A549 (cell line): Measurements from ENCODE around the gene FAM227B. TPM values are rescaled to one million over a fixed set of nuclear protein-coding genes. Genes with fewer than 3 reads are reported as not detected.
A peak's percentile ranks its signal among the peaks of the same experiment; 100 is the strongest.

Source experiments
- ATAC-seq, 2 experiments: fragments of 200-7000 bp in 1 of 2; fragments of >200 bp in 1 of 2; cut with Nextera tagmentation in 1 of 2; cut with Tn5 transposase in 1 of 2; 3 replicates each; pipeline versions ENCODE4 v1.8.0 to v1.9.1; 2018 to 2020; ENCODE audit warnings: mild to moderate bottlenecking in 1 of 2, moderate library complexity in 1 of 2
- CTCF ChIA-PET: fragments of 300-600 bp; sonication (Branson Sonifier 250); formaldehyde crosslinking; extraction: SDS; loops from one replicate; lab custom pipeline; 2021; ENCODE audit warnings: antibody characterized with exemption, inconsistent platforms; lab: Yijun Ruan, JAX
- POLR2A ChIA-PET: fragments of 350-600 bp; formaldehyde crosslinking; extraction: SDS; loops from one replicate; lab custom pipeline; 2021; ENCODE audit warnings: antibody characterized with exemption, inconsistent platforms; lab: Yijun Ruan, JAX
- DNase-seq, 2 experiments: peaks; one replicate each; pipeline versions ENCODE4 v3.0.0 to v3.0.0-alpha.2; 2011 to 2016; ENCODE audit warnings: low read depth in 1 of 2, low spot score in 1 of 2
- FAIRE-seq: peaks from 2 replicates; lab custom pipeline; 2011; peaks lifted over from hg19 to GRCh38; lab: Jason Lieb, UNC
- H3K27ac ChIP-seq, 2 experiments: fragments of >200 bp; sonication (Bioruptor Twin); formaldehyde crosslinking; 3 replicates each; pipeline ENCODE4 v1.5.1; 2016 to 2017
- H3K4me1 ChIP-seq: fragments of >200 bp; sonication (Bioruptor Twin); formaldehyde crosslinking; 3 replicates; pipeline ENCODE4 v1.6.1; 2016
- H3K4me2 ChIP-seq: fragments of >200 bp; sonication (Bioruptor Twin); formaldehyde crosslinking; 3 replicates; pipeline ENCODE4 v1.6.1; 2016
- H3K4me3 ChIP-seq: fragments of >200 bp; sonication (Bioruptor Twin); formaldehyde crosslinking; 3 replicates; pipeline ENCODE4 v1.5.1; 2016
- H3K9me3 ChIP-seq: fragments of >200 bp; sonication (Bioruptor Twin); formaldehyde crosslinking; 3 replicates; pipeline ENCODE4 v1.6.1; 2016
- CBX2 ChIP-seq: fragments of 200-600 bp; sonication (generic); IDR thresholded peaks from 2 replicates; pipeline ENCODE4 v1.6.1; 2016; ENCODE audit warnings: low read depth, mild to moderate bottlenecking, borderline replicate concordance
- CEBPB ChIP-seq, 2 experiments: fragments of >200 bp in 1 of 2; sonication (Bioruptor Twin) in 1 of 2; formaldehyde crosslinking in 1 of 2; IDR thresholded peaks; 2 replicates each; pipeline ENCODE4 v1.6.1; 2012 to 2016
- GATA3 ChIP-seq: IDR thresholded peaks from 2 replicates; pipeline ENCODE4 v1.6.1; 2012; ENCODE audit warnings: borderline replicate concordance
- JUNB ChIP-seq: fragments of >200 bp; sonication (Bioruptor Twin); formaldehyde crosslinking; IDR thresholded peaks from 2 replicates; pipeline ENCODE4 v1.6.1; 2016
- KDM1A ChIP-seq: fragments of 200-600 bp; sonication (generic); IDR thresholded peaks from 2 replicates; pipeline ENCODE4 v1.6.1; 2016; ENCODE audit warnings: low read depth, mild to moderate bottlenecking
- KDM5A ChIP-seq: fragments of 200-600 bp; sonication (generic); IDR thresholded peaks from 2 replicates; pipeline ENCODE4 v1.6.1; 2016; ENCODE audit warnings: antibody characterized with exemption, mild to moderate bottlenecking
- RAD21 ChIP-seq, 2 experiments: fragments of >200 bp in 1 of 2; sonication (Bioruptor Twin) in 1 of 2; formaldehyde crosslinking in 1 of 2; IDR thresholded peaks in 1 of 2; conservative IDR thresholded peaks in 1 of 2; 2 replicates in 1 of 2; 3 replicates in 1 of 2; pipeline ENCODE4 v1.6.1; 2012 to 2018; ENCODE audit warnings: inconsistent platforms in 1 of 2
- TP53 ChIP-seq: fragments of 250-450 bp; sonication (Bioruptor Pico); IDR thresholded peaks from 2 replicates; pipeline ENCODE4 v1.5.0; 2021; ENCODE audit warnings: mild to moderate bottlenecking, moderate library complexity
- ZNF302 ChIP-seq: fragments of 250-450 bp; sonication (Bioruptor Pico); IDR thresholded peaks from 2 replicates; pipeline ENCODE4 v1.9.0; 2021; ENCODE audit warnings: inconsistent platforms, mild to moderate bottlenecking, moderate library complexity
- WGBS: methylation state at CpG from one replicate; pipeline ENCODE4 v1.1.6; 2017; ENCODE audit errors: missing lambda C conversion rate; 5-methylcytosine and 5-hydroxymethylcytosine counted together
- polyA plus RNA-seq, 4 experiments: library from polyadenylated mRNA; depleted of rRNA in 3 of 4; stranded (reverse); fragments of >200 nt; fragmentation: RNase III in 1 of 4; extraction: RNeasy Plus Mini Kit Qiagen cat#74134 plus additional on column Dnase treatment in 1 of 4; gene quantifications; 2 replicates in 3 of 4; 3 replicates in 1 of 4; pipeline ENCODE4 v1.2.3, GENCODE V29; 2011 to 2017
- TF ChIP-seq, protein P1 (sequence below): fragments of >200 bp; sonication (Bioruptor Twin); formaldehyde crosslinking; IDR thresholded peaks from 2 replicates; pipeline ENCODE4 v1.6.1; 2016
- TF ChIP-seq, protein P2 (sequence below): IDR thresholded peaks from 2 replicates; pipeline ENCODE4 v1.6.1; 2012
- TF ChIP-seq, protein P3 (sequence below): fragments of >200 bp; sonication (Bioruptor Twin); formaldehyde crosslinking; IDR thresholded peaks from 3 replicates; pipeline ENCODE4 v1.6.1; 2016
- TF ChIP-seq, protein P4 (sequence below): fragments of >200 bp; sonication (Bioruptor Twin); formaldehyde crosslinking; IDR thresholded peaks from 3 replicates; pipeline ENCODE4 v1.5.1; 2016
- TF ChIP-seq, protein P5 (sequence below): IDR thresholded peaks from 2 replicates; pipeline ENCODE4 v1.6.1; 2012
- TF ChIP-seq, protein P6 (sequence below): fragments of 200-600 bp; sonication (generic); IDR thresholded peaks from 2 replicates; pipeline ENCODE4 v1.6.1; 2016; ENCODE audit warnings: antibody characterized with exemption, mild to moderate bottlenecking, moderate library complexity
- TF ChIP-seq, protein P7 (sequence below): fragments of 150-350 bp; IDR thresholded peaks from 2 replicates; pipeline ENCODE4 v1.6.1; 2014; ENCODE audit warnings: low read depth, mild to moderate bottlenecking, low read length
- TF ChIP-seq, protein P8 (sequence below): IDR thresholded peaks from 2 replicates; pipeline ENCODE4 v1.6.1; 2012; ENCODE audit warnings: low read depth, borderline replicate concordance

The FAM227B gene
- polyA plus RNA-seq, 2 of the 4 experiments (the other 2 are of a cell fraction) = 1.9 to 3.7 TPM

DNA sequence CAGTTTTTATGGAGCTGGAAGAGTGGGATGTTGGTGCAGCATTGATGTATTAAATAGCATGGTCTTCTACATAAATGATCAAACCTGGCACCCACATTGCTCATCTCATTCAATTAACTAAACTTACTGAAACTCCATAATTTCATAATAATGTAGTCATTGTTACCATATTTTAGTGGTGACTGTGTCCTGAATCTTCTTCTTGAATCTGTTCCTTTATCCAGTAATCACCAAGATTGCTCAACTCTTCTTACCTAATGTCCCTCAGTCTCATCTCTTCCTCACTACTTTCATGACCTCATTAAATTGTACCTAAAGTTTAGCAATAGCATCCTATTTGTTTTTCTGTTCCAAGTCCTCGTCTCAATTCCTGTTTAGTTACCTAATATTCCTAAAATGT is 127.8 kb downstream of the FAM227B start:
- 0 out of 3 replicates have a peak, but pooled peaks cover 6% of the 10 kb centered on the region for H3K4me1 ChIP-seq
- no peaks in the 10 kb centered on the region for H3K9me3 ChIP-seq
- no peak overlapping the region for H3K4me2 ChIP-seq
- TF ChIP-seq, protein P1, sequence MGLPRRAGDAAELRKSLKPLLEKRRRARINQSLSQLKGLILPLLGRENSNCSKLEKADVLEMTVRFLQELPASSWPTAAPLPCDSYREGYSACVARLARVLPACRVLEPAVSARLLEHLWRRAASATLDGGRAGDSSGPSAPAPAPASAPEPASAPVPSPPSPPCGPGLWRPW = no peak
- TF ChIP-seq JUNB (peak; percentile 16; the same call in 1 of the 2 replicates), ZNF302 (CRISPR knock-in tag) (no peak), CEBPB (IDR thresholded peaks at IDR 0.05) (peak; percentile 17 to 55; a peak in 2 of 4 replicates)
- TF ChIP-seq, protein P2, sequence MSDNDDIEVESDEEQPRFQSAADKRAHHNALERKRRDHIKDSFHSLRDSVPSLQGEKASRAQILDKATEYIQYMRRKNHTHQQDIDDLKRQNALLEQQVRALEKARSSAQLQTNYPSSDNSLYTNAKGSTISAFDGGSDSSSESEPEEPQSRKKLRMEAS = no peak
- H3K4me3 ChIP-seq = no peak overlapping the region
- ATAC-seq (no peak), DNase-seq (no peak), FAIRE-seq (no peak)
- 0% methylated on average over 1 of the region's 1 CpG for WGBS
- POLR2A ChIA-PET = no interaction called here
- CTCF ChIA-PET = no interaction called here
- no peak overlapping the region for H3K27ac ChIP-seq

DNA sequence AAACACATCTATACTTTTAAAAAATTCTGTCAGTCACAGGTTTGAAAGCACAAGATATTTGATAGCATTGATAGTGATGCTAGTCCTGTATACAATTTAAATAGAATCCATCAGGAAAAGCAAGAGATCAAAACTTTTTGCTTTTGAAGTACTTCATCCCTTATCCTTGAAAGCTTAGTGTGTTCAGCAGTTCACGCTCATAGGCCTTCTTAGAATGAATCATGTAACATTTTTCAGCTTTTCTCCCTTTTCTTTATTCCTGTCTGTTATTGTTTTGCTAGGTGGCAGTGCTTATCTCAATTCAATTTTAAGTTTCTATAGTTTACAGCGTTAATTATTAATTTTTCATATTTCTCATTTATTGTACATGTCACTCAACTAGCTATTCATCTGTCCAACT is 128.5 kb downstream of the FAM227B start:
- ATAC-seq (no peak), FAIRE-seq (no peak), DNase-seq (no peak)
- ChIA-PET CTCF (no interaction called here), POLR2A (no interaction called here)
- H3K9me3 ChIP-seq = no peaks in the 10 kb centered on the region
- H3K4me3 ChIP-seq = no peak overlapping the region
- H3K4me2 ChIP-seq = no peak overlapping the region
- TF ChIP-seq, protein P3, sequence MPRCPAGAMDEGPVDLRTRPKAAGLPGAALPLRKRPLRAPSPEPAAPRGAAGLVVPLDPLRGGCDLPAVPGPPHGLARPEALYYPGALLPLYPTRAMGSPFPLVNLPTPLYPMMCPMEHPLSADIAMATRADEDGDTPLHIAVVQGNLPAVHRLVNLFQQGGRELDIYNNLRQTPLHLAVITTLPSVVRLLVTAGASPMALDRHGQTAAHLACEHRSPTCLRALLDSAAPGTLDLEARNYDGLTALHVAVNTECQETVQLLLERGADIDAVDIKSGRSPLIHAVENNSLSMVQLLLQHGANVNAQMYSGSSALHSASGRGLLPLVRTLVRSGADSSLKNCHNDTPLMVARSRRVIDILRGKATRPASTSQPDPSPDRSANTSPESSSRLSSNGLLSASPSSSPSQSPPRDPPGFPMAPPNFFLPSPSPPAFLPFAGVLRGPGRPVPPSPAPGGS = no peak
- TF ChIP-seq, protein P4, sequence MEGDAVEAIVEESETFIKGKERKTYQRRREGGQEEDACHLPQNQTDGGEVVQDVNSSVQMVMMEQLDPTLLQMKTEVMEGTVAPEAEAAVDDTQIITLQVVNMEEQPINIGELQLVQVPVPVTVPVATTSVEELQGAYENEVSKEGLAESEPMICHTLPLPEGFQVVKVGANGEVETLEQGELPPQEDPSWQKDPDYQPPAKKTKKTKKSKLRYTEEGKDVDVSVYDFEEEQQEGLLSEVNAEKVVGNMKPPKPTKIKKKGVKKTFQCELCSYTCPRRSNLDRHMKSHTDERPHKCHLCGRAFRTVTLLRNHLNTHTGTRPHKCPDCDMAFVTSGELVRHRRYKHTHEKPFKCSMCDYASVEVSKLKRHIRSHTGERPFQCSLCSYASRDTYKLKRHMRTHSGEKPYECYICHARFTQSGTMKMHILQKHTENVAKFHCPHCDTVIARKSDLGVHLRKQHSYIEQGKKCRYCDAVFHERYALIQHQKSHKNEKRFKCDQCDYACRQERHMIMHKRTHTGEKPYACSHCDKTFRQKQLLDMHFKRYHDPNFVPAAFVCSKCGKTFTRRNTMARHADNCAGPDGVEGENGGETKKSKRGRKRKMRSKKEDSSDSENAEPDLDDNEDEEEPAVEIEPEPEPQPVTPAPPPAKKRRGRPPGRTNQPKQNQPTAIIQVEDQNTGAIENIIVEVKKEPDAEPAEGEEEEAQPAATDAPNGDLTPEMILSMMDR = no peak
- TF ChIP-seq, protein P5, sequence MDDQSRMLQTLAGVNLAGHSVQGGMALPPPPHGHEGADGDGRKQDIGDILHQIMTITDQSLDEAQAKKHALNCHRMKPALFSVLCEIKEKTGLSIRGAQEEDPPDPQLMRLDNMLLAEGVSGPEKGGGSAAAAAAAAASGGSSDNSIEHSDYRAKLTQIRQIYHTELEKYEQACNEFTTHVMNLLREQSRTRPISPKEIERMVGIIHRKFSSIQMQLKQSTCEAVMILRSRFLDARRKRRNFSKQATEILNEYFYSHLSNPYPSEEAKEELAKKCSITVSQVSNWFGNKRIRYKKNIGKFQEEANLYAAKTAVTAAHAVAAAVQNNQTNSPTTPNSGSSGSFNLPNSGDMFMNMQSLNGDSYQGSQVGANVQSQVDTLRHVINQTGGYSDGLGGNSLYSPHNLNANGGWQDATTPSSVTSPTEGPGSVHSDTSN = no peak
- TF ChIP-seq RAD21 (conservative IDR thresholded peaks at IDR 0.05 in 1 of 2, IDR thresholded peaks at IDR 0.05 in 1 of 2) = no peak
- no peak for TF ChIP-seq KDM5A
- no peak for TF ChIP-seq KDM1A
- no peak for TF ChIP-seq CBX2
- TF ChIP-seq, protein P6, sequence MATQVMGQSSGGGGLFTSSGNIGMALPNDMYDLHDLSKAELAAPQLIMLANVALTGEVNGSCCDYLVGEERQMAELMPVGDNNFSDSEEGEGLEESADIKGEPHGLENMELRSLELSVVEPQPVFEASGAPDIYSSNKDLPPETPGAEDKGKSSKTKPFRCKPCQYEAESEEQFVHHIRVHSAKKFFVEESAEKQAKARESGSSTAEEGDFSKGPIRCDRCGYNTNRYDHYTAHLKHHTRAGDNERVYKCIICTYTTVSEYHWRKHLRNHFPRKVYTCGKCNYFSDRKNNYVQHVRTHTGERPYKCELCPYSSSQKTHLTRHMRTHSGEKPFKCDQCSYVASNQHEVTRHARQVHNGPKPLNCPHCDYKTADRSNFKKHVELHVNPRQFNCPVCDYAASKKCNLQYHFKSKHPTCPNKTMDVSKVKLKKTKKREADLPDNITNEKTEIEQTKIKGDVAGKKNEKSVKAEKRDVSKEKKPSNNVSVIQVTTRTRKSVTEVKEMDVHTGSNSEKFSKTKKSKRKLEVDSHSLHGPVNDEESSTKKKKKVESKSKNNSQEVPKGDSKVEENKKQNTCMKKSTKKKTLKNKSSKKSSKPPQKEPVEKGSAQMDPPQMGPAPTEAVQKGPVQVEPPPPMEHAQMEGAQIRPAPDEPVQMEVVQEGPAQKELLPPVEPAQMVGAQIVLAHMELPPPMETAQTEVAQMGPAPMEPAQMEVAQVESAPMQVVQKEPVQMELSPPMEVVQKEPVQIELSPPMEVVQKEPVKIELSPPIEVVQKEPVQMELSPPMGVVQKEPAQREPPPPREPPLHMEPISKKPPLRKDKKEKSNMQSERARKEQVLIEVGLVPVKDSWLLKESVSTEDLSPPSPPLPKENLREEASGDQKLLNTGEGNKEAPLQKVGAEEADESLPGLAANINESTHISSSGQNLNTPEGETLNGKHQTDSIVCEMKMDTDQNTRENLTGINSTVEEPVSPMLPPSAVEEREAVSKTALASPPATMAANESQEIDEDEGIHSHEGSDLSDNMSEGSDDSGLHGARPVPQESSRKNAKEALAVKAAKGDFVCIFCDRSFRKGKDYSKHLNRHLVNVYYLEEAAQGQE = no peak
- no peak for TF ChIP-seq ZNF302 (CRISPR knock-in tag)
- TF ChIP-seq, protein P7, sequence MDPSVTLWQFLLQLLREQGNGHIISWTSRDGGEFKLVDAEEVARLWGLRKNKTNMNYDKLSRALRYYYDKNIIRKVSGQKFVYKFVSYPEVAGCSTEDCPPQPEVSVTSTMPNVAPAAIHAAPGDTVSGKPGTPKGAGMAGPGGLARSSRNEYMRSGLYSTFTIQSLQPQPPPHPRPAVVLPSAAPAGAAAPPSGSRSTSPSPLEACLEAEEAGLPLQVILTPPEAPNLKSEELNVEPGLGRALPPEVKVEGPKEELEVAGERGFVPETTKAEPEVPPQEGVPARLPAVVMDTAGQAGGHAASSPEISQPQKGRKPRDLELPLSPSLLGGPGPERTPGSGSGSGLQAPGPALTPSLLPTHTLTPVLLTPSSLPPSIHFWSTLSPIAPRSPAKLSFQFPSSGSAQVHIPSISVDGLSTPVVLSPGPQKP = no peak
- TF ChIP-seq, protein P8, sequence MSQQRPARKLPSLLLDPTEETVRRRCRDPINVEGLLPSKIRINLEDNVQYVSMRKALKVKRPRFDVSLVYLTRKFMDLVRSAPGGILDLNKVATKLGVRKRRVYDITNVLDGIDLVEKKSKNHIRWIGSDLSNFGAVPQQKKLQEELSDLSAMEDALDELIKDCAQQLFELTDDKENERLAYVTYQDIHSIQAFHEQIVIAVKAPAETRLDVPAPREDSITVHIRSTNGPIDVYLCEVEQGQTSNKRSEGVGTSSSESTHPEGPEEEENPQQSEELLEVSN = no peak
- TF ChIP-seq, protein P2 = no peak
- no peak for TF ChIP-seq TP53 (CRISPR knock-in tag)
- no peak for TF ChIP-seq GATA3
- H3K4me1 ChIP-seq = 0 out of 3 replicates have a peak, but pooled peaks cover 6% of the 10 kb centered on the region
- no peak overlapping the region for H3K27ac ChIP-seq
- 48% methylated on average over 2 of the region's 2 CpGs for WGBS
